Measurements from ENCODE around the gene MAGEA9B.
"Not testable (repeated sequence)": the region's sequence is repeated elsewhere in the genome, so short reads cannot be mapped to it uniquely, and the experiment has no call there.

MAGEA9B gene

GRCh38 chrX:149570668-149571067, 16.6 kb downstream of the MAGEA9B start:
- DNase-seq (ENCODE audit: low read depth): peak; percentile 48

- DNase-seq (ENCODE audit: low read depth): no peak
Observed at GRCh38 chrX:149569770-149570169, 17.5 kb downstream of the MAGEA9B start.

GRCh38 chrX:149568701-149569296, 18.5 kb downstream of the MAGEA9B start:
- no peak for DNase-seq (ENCODE audit: low read depth)

- DNase-seq (ENCODE audit: low read depth): no peak
Observed at GRCh38 chrX:149567621-149568417, 19.4 kb downstream of the MAGEA9B start.

GRCh38 chrX:149563359-149563758, 23.9 kb downstream of the MAGEA9B start:
- DNase-seq (ENCODE audit: low read depth): no peak

- DNase-seq (ENCODE audit: low read depth): not testable (repeated sequence)
Observed at GRCh38 chrX:149555251-149555650, 32.0 kb downstream of the MAGEA9B start.

- DNase-seq (ENCODE audit: low read depth): not testable (repeated sequence)
Observed at GRCh38 chrX:149551939-149552248, 35.4 kb downstream of the MAGEA9B start.

GRCh38 chrX:149551245-149551938, 35.9 kb downstream of the MAGEA9B start:
- DNase-seq (ENCODE audit: low read depth): not testable (repeated sequence)

- not testable (repeated sequence) for DNase-seq (ENCODE audit: low read depth)
Observed at GRCh38 chrX:149550454-149550853, 36.8 kb downstream of the MAGEA9B start.

- not testable (repeated sequence) for DNase-seq (ENCODE audit: low read depth)
Observed at GRCh38 chrX:149549701-149550100, 37.6 kb downstream of the MAGEA9B start, which contains the start of gene HSFX3. Gene HSFX3, minus strand, starts transcription at chrX:149549924. Its CDS starts 72 bp downstream, at chrX:149549852.

GRCh38 chrX:149547782-149548181, 39.5 kb downstream of the MAGEA9B start:
- DNase-seq (ENCODE audit: low read depth): not testable (repeated sequence)

- not testable (repeated sequence) for DNase-seq (ENCODE audit: low read depth)
Observed at GRCh38 chrX:149546962-149547361, 40.3 kb downstream of the MAGEA9B start.

- not testable (repeated sequence) for DNase-seq (ENCODE audit: low read depth)
Observed at GRCh38 chrX:149545545-149546543, 41.4 kb downstream of the MAGEA9B start.

- peak; percentile 4 for DNase-seq (ENCODE audit: low read depth)
Observed at GRCh38 chrX:149541521-149542047, 45.7 kb downstream of the MAGEA9B start.

- DNase-seq (ENCODE audit: low read depth): peak; percentile 98
Observed at GRCh38 chrX:149540621-149541520, 46.4 kb downstream of the MAGEA9B start, which contains the start of gene EOLA1. Gene EOLA1, plus strand, starts transcription at chrX:149541012. Its CDS starts 4,619 bp downstream, at chrX:149545631.

- peak; percentile 87 for DNase-seq (ENCODE audit: low read depth)
Observed at GRCh38 chrX:149540131-149540620, 47.1 kb downstream of the MAGEA9B start.

GRCh38 chrX:149539283-149540130, 47.8 kb downstream of the MAGEA9B start:
- DNase-seq (ENCODE audit: low read depth): peak; percentile 95

- not testable (repeated sequence) for DNase-seq (ENCODE audit: low read depth)
Observed at GRCh38 chrX:149537474-149537873, 49.8 kb downstream of the MAGEA9B start.

All from fibroblast of gingiva (primary cell).